Neuronal stem cell (in vitro differentiated cells): ENCODE data around the gene ARMH3. TPM values are rescaled to one million over a fixed set of nuclear protein-coding genes. Genes with fewer than 3 reads are reported as not detected.

Experiments used
- small RNA-seq: library from polyadenylated mRNA; stranded (forward); fragments of <200 nt; extraction: miRNeasy Mini kit (QIAGEN cat#:217004); gene quantifications from one replicate; pipeline ENCODE3, GENCODE V24; 2013; ENCODE audit not compliant: insufficient read depth

ARMH3 gene

Small RNA genes lying within 50 kb of the gene (small RNA-seq; reads per million reads assigned to genes)
- gene AL500527.1 (not detected), gene AL500527.2 (not detected), gene RF00017 (not detected), gene RF00019 (not detected)
